Kidney (tissue), 14 donors: ENCODE results near the gene ASPHD2. TPM values are rescaled to one million over a fixed set of nuclear protein-coding genes. Genes with fewer than 3 reads are reported as not detected.

ENCODE experiments used
- DNase-seq, 5 donors: peaks; one replicate each; pipeline ENCODE4 v3.0.0-alpha.2; 2013 to 2020
- FAIRE-seq: peaks from 2 replicates; lab custom pipeline; 2012; peaks lifted over from hg19 to GRCh38; lab: Jason Lieb, UNC
- H3K27ac ChIP-seq, 2 donors: one replicate each; pipeline ENCODE4 v1.7.0; 2013; ENCODE audit warnings: low read depth in 2 of 2, low read length in 2 of 2, inconsistent platforms in 1 of 2
- H3K27me3 ChIP-seq: one replicate; pipeline ENCODE4 v1.7.1; 2013; ENCODE audit warnings: low read length, inconsistent platforms; ENCODE audit not compliant: control insufficient read depth, insufficient read depth
- H3K36me3 ChIP-seq, 3 donors: one replicate each; pipeline versions ENCODE4 v1.7.0 to v1.7.1; 2013; ENCODE audit warnings: low read length in 3 of 3, control low read depth in 1 of 3, inconsistent platforms in 1 of 3; ENCODE audit not compliant: insufficient read depth in 3 of 3, control insufficient read depth in 2 of 3
- H3K4me1 ChIP-seq, 3 donors: one replicate each; pipeline versions ENCODE4 v1.7.0 to v1.7.1; 2013; ENCODE audit warnings: low read length in 3 of 3, inconsistent platforms in 1 of 3, low read depth in 1 of 3; ENCODE audit not compliant: control insufficient read depth in 2 of 3, insufficient read depth in 2 of 3
- H3K4me3 ChIP-seq, 3 donors: one replicate each; pipeline versions ENCODE4 v1.7.0 to v1.8.1; 2013; ENCODE audit warnings: low read length in 3 of 3, control low read depth in 1 of 3, inconsistent platforms in 1 of 3
- H3K9ac ChIP-seq, 3 donors: one replicate each; pipeline versions ENCODE4 v1.7.0 to v1.7.1; 2013; ENCODE audit warnings: low read length in 3 of 3, control low read depth in 1 of 3, inconsistent platforms in 1 of 3
- H3K9me3 ChIP-seq, 3 donors: one replicate each; pipeline versions ENCODE4 v1.7.0 to v1.7.1; 2013; ENCODE audit warnings: low read length in 3 of 3, control low read depth in 1 of 3, inconsistent platforms in 1 of 3; ENCODE audit not compliant: control insufficient read depth in 2 of 3, insufficient read depth in 1 of 3
- CTCF ChIP-seq: IDR thresholded peaks from 3 replicates; pipeline ENCODE4 v1.5.1; 2012; ENCODE audit warnings: mild to moderate bottlenecking, moderate library complexity, borderline replicate concordance; ENCODE audit not compliant: insufficient read depth; ENCODE audit errors: extremely low read depth
- intact Hi-C: fragments of 100-400 bp; cut with DNase I; formaldehyde crosslinking; loops from one replicate; pipeline ENCODE4 v1.11.1; 2022
- polyA plus RNA-seq: library from polyadenylated mRNA; stranded (reverse); fragments of 350-450 nt; fragmentation: Illumina TruSeq; extraction: RNeasy Lipid Tissue Mini Kit (QIAGEN cat#74804); gene quantifications from one replicate; pipeline ENCODE4 v1.2.3, GENCODE V29; 2014; ENCODE audit warnings: low read depth, low replicate concordance; ENCODE audit not compliant: insufficient read depth
- total RNA-seq: library from RNA; stranded (reverse); fragmentation: NEBNext Ultra II Directional; extraction: Animal tissue kit (Norgen Biotek cat#: 25700); gene quantifications from one replicate; pipeline ENCODE4 v1.2.1, GENCODE V29; 2021
- donor health status: control.
- donor health status: control.
- donor health status: control.
- donor health status: control.
- donor health status: control.
- donor health status: DM: yes; HTN: yes; CAD: no.
- donor health status: Normal renal cell carcinoma (clear cell type).

Gene ASPHD2
- total and polyA plus RNA-seq, 2 donors from 2014 or later, result 3.3 to 4.5 TPM

- no peak overlapping the region for H3K4me3 ChIP-seq
- H3K4me1 ChIP-seq, result peaks cover 0 to 15% (median 10%) of the 10 kb centered on the region in 3 donors
- H3K27ac ChIP-seq, result no peak overlapping the region
- H3K27me3 ChIP-seq, result no peaks in the 10 kb centered on the region
- H3K36me3 ChIP-seq, result peaks cover 14 to 53% (median 44%) of the 10 kb centered on the region in 3 donors
- H3K9ac ChIP-seq, result no peak overlapping the region
- H3K9me3 ChIP-seq, result no peaks in the 10 kb centered on the region
- FAIRE-seq, result no peak
- DNase-seq, result no peak
- intact Hi-C loops, result no loop called here
- TF ChIP-seq CTCF, result no peak
Observed at GRCh38 chr22:26462051-26462450, 33.0 kb downstream of the ASPHD2 start.

GRCh38 chr22:26462641-26463040 is 33.6 kb downstream of the ASPHD2 start:
- intact Hi-C loops, result no loop called here
- H3K36me3 ChIP-seq, result peaks cover 16 to 55% (median 40%) of the 10 kb centered on the region in 3 donors
- peak in 2 of 5 donors; percentile 35 to 66 for DNase-seq

GRCh38 chr22:26463101-26463661 is 34.1 kb downstream of the ASPHD2 start:
- FAIRE-seq (no peak), DNase-seq (peak in 4 of 5 donors; percentile 75 to 88 (median 80))
- no peak overlapping the region for H3K27ac ChIP-seq
- no peak overlapping the region for H3K4me3 ChIP-seq
- H3K9ac ChIP-seq, result no peak overlapping the region
- intact Hi-C loops, result no loop called here
- no peaks in the 10 kb centered on the region for H3K9me3 ChIP-seq
- no peak for TF ChIP-seq CTCF
- H3K4me1 ChIP-seq, result peaks cover 0 to 15% (median 10%) of the 10 kb centered on the region in 3 donors
- H3K36me3 ChIP-seq, result peaks cover 16 to 52% (median 38%) of the 10 kb centered on the region in 3 donors
- no peaks in the 10 kb centered on the region for H3K27me3 ChIP-seq

More at GRCh38 chr22:26462641-26463040, 33.6 kb downstream of the ASPHD2 start:
- H3K4me1 ChIP-seq, result peaks cover 0 to 15% (median 10%) of the 10 kb centered on the region in 3 donors
- no peak overlapping the region for H3K27ac ChIP-seq
- no peak for TF ChIP-seq CTCF
- no peaks in the 10 kb centered on the region for H3K9me3 ChIP-seq
- no peak for FAIRE-seq
- H3K9ac ChIP-seq, result no peak overlapping the region
- no peaks in the 10 kb centered on the region for H3K27me3 ChIP-seq
- H3K4me3 ChIP-seq, result no peak overlapping the region
